ENCODE data around the gene CDKN2AIP. TPM values are rescaled to one million over a fixed set of nuclear protein-coding genes. Genes with fewer than 3 reads are reported as not detected.

Gene CDKN2AIP
- total RNA-seq, 4 donors from 2014 or later = 20.9 to 30.8 (median 26.1) TPM

- TF ChIP-seq POLR2A (IDR thresholded peaks at IDR 0.05) (no peak), CTCF (IDR thresholded peaks at IDR 0.05) (no peak)
- WGBS, 2 donors = 1% methylated on average over 24 to 28 of the region's 30 CpGs
- peak in 1 of 2 donors; percentile 91 for DNase-seq (ENCODE audit: low spot score in 2 of 2)
- intact Hi-C loops (cut with DNase I; ENCODE audit: low total_unique reads) = no loop called here
- H3K4me3 ChIP-seq (ENCODE audit: low read depth, poor library complexity, severe bottlenecking) = peak overlapping the region; percentile 86
Observed at GRCh38 chr4:183443655-183444213, 702 bp upstream of the CDKN2AIP start.

- TF ChIP-seq CTCF (IDR thresholded peaks at IDR 0.05) = no peak
- TF ChIP-seq POLR2A (IDR thresholded peaks at IDR 0.05) = no peak
Observed at GRCh38 chr4:183445097-183445428, 627 bp downstream of the CDKN2AIP start.

GRCh38 chr4:183447646-183448045, 3.2 kb downstream of the CDKN2AIP start:
- no peak for DNase-seq (ENCODE audit: low spot score in 2 of 2)
- TF ChIP-seq CTCF (IDR thresholded peaks at IDR 0.05) (no peak), POLR2A (IDR thresholded peaks at IDR 0.05) (no peak)
- intact Hi-C loops (cut with DNase I; ENCODE audit: low total_unique reads) = no loop called here
- 80 to 89% methylated on average over 5 of the region's 5 CpGs for WGBS, 2 donors
- H3K4me3 ChIP-seq (ENCODE audit: low read depth, poor library complexity, severe bottlenecking) = no peak overlapping the region

More at GRCh38 chr4:183445097-183445428, 627 bp downstream of the CDKN2AIP start:
- H3K4me3 ChIP-seq (ENCODE audit: low read depth, poor library complexity, severe bottlenecking) = peak overlapping the region; percentile 86
- DNase-seq (ENCODE audit: low spot score in 2 of 2) = peak in 1 of 2 donors; percentile 89
- intact Hi-C loops (cut with DNase I; ENCODE audit: low total_unique reads) = no loop called here
- WGBS, 2 donors = 0 to 1% methylated on average over 11 to 12 of the region's 26 CpGs

GRCh38 chr4:183448436-183448835, 4.0 kb downstream of the CDKN2AIP start:
- no peak for DNase-seq (ENCODE audit: low spot score in 2 of 2)
- no peak for TF ChIP-seq POLR2A (IDR thresholded peaks at IDR 0.05)
- TF ChIP-seq CTCF (IDR thresholded peaks at IDR 0.05) = no peak
- H3K4me3 ChIP-seq (ENCODE audit: low read depth, poor library complexity, severe bottlenecking) = no peak overlapping the region
- intact Hi-C loops (cut with DNase I; ENCODE audit: low total_unique reads) = no loop called here
- 79 to 82% methylated on average over 3 of the region's 3 CpGs for WGBS, 2 donors

- TF ChIP-seq POLR2A (IDR thresholded peaks at IDR 0.05) (no peak), CTCF (IDR thresholded peaks at IDR 0.05) (no peak)
- no peak overlapping the region for H3K4me3 ChIP-seq (ENCODE audit: low read depth, poor library complexity, severe bottlenecking)
- intact Hi-C loops (cut with DNase I; ENCODE audit: low total_unique reads) = no loop called here
- no peak for DNase-seq (ENCODE audit: low spot score in 2 of 2)
- 83 to 89% methylated on average over 5 of the region's 5 CpGs for WGBS, 2 donors
Observed at GRCh38 chr4:183449193-183449882, 4.9 kb downstream of the CDKN2AIP start.
